GM12875 (cell line): ENCODE results near the gene CLEC17A.
A peak's percentile ranks its signal among the peaks of the same experiment; 100 is the strongest.

Experiments
- H3K4me3 ChIP-seq: one replicate; pipeline ENCODE4 v1.5.1; 2011; ENCODE audit warnings: low read depth, low read length, control low read depth
- CTCF ChIP-seq: IDR thresholded peaks from 2 replicates; pipeline ENCODE4 v1.5.1; 2011; ENCODE audit warnings: low read depth, mild to moderate bottlenecking, control low read depth, inconsistent platforms, low read length, moderate library complexity, borderline replicate concordance; ENCODE audit not compliant: insufficient read depth

CLEC17A gene

GRCh38 chr19:14565765-14566711, 16.8 kb upstream of the CLEC17A start:
- no peak for TF ChIP-seq CTCF
- H3K4me3 ChIP-seq = no peak overlapping the region

DNA sequence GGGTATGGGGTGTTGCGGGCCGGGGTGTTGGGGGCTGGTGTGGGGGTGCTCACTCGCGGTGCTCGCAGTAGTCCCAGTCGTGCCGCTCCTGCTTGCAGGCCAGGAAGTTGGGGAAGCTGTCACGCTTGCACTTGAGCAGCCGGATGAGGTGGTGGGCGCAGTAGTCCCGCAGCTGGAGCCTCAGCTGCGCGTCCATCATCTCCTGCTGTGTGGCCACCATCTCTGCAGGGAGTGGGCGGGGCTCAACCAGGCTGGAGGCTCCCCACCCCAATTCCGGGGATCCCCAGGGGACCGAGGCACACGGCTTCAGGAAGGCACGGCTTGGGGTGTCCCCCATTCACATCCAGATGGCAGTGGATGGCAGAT, 16.2 kb upstream of the CLEC17A start:
- no peak overlapping the region for H3K4me3 ChIP-seq
- TF ChIP-seq CTCF = no peak

GRCh38 chr19:14567079-14567478, 15.8 kb upstream of the CLEC17A start:
- H3K4me3 ChIP-seq = no peak overlapping the region
- TF ChIP-seq CTCF = no peak

- no peak for TF ChIP-seq CTCF
Measured at GRCh38 chr19:14570864-14571527, 11.9 kb upstream of the CLEC17A start.

GRCh38 chr19:14571695-14572490, 11.0 kb upstream of the CLEC17A start, which contains the start of gene NDUFB7:
Gene NDUFB7 (minus strand): TSS chr19:14572066. CDS start chr19:14572000, 66 bp downstream.
- peak within 1 kb of the TSS; percentile 99 for H3K4me3 ChIP-seq
- TF ChIP-seq CTCF = peak; percentile 92

More at GRCh38 chr19:14570864-14571527, 11.9 kb upstream of the CLEC17A start:
- peak overlapping the region; percentile 99 for H3K4me3 ChIP-seq

DNA sequence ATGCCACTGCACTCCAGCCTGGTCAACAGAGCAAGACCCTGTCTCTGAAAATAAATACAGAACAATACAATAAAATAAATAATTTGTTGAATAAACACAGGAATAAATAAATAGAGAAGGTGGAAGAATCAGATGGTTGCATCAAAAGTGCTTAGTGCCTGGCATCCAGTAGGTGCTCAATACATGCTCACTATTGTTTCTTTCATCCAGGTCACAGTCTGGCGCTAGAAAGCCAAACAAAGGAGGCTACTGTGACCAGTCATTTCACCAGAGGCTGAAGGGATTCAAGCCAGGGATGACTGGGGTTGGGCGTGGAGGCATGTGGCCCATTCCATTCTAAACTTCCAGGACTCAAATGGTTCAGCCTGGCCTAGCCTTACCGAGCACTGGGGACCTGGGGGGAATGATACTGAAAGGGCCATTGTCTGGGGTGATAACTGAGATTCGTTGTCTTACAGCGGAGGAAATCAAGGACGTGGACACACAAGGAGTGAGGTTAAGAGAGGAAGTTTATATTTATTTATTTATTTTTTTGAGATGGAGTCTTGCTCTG, 7.4 kb upstream of the CLEC17A start:
- no peak for TF ChIP-seq CTCF
- H3K4me3 ChIP-seq = no peak overlapping the region
